Measurements from ENCODE around the gene CITED4. TPM values are rescaled to one million over a fixed set of nuclear protein-coding genes. Genes with fewer than 3 reads are reported as not detected.
"Not testable (repeated sequence)": the region's sequence is repeated elsewhere in the genome, so short reads cannot be mapped to it uniquely, and the experiment has no call there.

The CITED4 gene
- 1.4 TPM for polyA plus RNA-seq (2013, experiment 1 of 2; ENCODE audit: insufficient read length)
- polyA plus RNA-seq (2013, experiment 2 of 2; ENCODE audit: insufficient read length): 1.8 TPM

DNA sequence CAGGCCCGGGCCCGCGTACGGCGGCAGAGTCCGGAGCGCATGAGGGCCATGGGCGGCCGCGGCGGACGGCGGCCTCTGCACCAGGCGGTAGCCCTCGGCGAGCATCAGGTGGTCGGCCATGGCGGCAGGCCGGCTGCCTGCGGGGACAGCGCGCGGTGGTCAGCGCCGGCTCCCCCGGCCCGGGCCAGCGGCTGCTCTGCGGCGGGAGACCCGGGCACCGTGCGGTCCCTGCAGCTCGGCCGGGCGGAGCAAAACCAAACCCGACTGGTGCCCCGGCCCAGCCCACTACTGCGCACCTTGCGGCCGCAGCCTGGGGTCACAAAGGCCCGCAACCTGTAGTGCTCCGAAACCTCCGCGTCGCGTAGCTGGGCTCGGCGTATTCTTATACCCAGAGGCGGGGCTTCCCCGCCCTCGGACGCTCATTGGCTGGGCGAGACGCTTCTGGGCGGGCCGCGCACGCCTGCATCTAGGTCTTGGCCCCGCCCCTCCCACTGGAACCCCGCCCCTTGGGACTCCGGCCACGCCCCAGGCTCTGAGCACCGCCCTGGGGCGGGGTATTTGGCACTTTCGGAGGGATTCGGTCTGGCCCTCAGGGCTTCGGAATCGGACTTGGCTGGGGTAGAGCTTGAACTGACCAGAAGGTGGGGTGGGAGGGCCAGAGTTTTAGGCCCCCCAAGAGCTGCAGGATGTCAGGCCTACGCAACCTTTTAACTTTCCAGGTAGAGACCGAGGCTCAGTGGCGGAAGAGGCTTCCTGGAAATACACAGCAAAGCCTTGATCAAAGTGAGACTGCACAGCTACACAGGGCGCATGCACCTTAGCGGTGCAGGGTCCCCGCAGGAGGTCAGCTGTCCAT is at the start of gene CITED4:
CITED4 (minus strand) TSS at position 356 of the 856 bp plus-strand sequence; CDS start at position 120, 236 bp downstream.
- DNase-seq: peak; percentile 87

GRCh38 chr1:40911105-40911504 is 48.9 kb upstream of the CITED4 start:
- DNase-seq: no peak

- DNase-seq: no peak
Observed at GRCh38 chr1:40909281-40909680, 47.1 kb upstream of the CITED4 start.

DNA sequence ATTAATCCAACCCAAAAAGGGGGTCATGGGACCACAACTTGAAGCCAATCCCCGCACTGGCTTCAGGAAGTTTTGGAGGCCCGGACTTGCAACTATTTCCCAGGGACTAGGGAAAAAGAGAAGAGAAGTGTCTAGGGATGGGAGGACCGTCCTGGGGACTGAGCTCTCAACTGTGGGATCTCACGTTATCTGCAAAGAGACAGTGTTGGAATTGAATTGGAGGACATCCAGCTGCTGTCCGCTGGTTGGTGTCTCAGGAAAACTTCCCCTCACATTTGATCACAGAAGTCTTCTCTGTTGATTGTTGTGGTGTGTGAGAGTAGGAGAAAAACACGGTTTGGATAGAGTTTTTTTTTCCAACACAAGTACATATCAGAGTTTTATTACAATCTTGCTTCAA is 46.2 kb upstream of the CITED4 start:
- DNase-seq: no peak

- no peak for DNase-seq
Observed at GRCh38 chr1:40907899-40908298, 45.7 kb upstream of the CITED4 start.

DNA sequence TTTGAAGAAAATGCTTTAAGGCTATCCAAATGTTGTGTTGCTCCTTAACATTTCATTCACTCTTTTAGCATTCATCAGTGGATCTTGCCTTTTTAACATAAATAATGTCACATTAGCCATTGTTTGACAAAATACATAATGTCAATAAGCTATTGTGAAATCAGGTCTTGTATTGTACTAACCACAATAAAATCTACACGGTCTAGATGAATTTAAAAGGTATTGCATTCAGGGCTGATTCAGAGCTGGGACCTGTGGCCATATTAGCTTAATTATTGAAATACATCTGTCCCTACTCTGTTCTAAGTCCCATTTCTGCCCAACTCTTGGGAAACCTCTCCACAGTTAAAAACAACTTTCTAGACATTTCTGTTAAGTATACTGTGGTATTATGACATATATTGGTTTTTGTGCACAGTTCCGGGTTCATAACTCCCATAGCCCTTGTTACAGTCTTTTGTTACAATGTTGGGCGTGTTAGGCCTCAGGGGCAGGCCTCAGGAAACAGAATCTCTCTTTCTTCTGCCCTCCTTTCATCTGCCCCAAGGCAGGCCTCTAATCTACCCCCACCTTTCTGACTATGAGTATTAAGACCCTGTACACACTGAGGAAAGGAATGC is 44.7 kb upstream of the CITED4 start:
- no peak for DNase-seq

DNA sequence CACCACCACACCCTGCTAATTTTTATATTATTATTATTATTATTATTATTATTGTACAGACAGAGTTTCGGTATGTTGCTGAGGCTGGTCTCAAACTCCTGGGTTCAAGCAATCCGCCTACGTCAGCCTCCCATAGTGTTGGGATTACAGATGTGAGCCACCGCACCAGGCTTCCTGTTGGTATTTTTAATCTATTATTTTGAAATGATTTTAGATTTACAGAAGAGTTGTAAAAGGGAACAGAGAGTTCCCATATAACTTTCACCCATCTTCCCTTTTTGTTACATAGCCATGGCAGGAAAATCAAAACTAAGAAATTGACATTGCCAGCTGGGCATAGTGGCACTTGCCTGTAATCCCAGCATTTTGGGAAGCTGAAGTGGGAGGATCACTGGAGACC is 42.9 kb upstream of the CITED4 start:
- no peak for DNase-seq

GRCh38 chr1:40903106-40903505 is 40.9 kb upstream of the CITED4 start:
- DNase-seq: no peak

DNA sequence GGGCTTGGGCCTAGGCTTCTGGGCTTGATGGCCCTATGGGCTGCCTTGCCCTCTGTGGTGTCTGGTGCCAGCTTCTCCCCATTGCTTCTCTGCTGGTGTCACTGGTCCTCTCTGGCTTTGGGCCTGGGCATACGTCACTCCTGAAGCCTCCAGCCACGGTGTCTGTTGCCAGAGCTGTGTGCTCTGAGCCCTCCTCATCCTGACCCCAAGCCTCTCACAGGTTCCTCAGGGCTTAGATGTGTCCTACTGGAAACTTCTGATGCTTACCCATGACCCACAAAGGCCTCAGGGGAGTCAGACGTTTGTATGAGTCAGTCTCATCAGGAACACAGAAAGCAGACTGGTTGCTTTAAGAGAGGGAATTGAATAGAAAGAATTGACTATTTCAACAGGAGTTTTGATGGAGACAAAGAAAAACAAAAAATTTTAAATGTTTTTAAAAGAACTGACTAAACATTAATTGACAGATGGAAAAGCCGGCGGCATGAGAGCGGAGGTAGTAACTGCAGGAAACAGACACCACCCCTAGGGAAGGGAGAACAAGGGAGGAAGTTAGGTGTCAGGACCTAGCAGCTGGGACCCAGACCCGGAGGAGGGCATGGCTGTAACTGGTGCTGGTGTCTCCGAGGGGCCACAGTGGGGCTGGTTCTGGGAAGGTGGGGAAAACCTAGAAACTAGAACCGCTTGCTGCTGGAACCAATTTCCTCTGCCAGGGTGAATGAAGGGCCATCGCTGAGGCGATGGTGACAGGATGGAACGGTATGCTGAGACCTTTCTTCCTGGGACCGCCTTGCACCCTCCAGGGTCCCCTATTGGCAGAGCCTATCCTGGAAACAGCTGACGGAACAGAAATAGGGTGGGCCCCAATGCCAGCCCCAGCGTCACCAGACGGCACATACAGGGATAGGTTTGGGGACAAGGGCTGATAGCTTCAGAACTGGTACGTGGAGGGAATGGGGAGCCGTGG is 40.0 kb upstream of the CITED4 start:
- peak; percentile 84 for DNase-seq

DNA sequence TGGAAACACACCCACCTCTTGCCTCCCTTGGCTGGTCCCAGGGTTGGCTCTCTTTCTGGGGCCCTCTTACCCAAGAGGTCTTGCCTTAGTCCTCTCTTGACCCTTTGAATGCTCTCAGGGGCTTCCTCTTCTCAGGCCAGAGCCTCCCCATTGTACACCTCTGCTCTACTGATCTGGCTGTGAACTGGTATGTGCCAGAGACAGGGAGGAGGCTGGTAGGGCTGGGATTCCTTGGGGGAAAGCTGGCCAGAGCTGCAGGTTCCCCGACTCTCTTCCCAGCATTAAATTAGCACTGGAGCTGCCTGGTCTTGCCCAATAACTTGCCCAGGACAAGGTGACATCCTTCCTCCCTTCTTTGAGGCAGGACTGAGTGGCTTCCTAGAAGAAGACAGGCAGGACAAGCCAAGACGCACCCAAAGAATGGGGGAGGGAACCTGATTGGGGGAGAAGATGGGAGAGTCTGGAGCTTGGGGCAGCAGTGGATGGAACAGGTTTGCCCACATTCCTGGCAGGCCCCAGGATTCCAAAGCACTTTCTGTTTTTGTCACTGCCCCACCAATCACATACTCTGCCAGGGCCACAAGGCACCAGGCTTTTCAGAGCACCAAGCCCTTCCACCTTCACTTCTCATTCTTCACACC is 37.2 kb upstream of the CITED4 start:
- no peak for DNase-seq

DNA sequence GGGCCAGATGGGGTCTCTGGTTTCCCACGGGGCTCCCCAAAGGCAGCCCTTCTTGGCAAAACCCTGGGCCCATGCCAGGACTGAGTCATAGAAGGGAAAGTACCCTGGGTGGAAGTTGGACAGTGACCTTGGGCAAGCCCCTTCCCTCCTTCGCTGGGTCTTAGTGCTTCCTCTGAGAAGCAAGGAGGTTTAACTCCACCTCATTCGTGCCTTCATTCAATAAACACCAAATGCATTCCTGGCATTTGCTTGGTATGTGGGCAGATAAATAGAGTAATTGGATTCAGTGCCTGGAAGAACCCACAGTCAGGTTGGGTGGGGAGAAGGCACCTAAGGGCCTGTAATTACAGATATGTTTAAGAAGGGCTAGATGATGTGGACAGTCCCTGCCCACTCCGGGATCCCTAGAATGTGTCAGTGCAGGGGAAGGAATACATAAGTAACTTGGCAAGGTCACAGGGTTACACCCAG is 36.3 kb upstream of the CITED4 start:
- DNase-seq: peak; percentile 49

DNA sequence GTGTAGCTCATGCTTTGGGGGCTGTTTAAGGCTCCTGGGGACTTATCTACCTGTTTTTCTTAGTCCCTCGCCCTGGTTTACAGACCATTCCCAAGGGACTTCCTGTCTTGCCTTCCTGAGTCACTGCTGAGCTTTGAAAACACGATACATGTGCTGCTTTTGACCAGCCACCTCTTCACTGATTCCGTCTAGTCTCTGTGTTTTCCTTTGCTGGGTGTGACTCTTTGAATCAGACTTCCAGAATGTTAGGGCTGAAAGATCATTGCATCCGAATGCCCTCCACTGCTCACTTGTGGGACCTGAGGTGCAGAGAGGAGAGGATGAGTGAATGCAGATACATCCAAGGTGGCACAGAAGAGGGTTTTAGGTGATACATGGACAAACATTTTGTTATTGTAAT is 35.4 kb upstream of the CITED4 start:
- DNase-seq: peak; percentile 86

- no peak for DNase-seq
Observed at GRCh38 chr1:40896482-40896881, 34.3 kb upstream of the CITED4 start.

DNA sequence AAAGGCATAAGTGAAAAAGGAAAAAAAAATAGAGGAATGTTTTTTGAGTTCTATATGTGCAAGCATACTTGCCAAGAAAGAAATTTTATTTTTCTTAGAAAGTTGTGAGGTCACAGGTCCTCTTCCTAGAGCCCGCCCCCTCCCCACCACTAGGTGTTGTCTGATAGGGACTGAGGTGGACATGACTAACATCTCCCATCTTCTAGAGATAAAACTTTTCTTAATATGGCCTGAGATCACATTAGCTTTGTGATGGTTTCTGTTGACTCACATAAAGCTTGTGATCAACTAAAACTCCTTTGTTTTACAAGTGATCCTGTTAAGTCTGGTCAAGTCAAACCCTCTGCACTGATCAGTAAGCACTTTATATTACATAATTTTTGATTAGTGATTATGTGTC is 33.4 kb upstream of the CITED4 start:
- DNase-seq: no peak

GRCh38 chr1:40894858-40895257 is 32.7 kb upstream of the CITED4 start:
- not testable (repeated sequence) for DNase-seq

GRCh38 chr1:40894455-40894854 is 32.3 kb upstream of the CITED4 start:
- DNase-seq: no peak

GRCh38 chr1:40893946-40894345 is 31.8 kb upstream of the CITED4 start:
- DNase-seq: no peak

DNA sequence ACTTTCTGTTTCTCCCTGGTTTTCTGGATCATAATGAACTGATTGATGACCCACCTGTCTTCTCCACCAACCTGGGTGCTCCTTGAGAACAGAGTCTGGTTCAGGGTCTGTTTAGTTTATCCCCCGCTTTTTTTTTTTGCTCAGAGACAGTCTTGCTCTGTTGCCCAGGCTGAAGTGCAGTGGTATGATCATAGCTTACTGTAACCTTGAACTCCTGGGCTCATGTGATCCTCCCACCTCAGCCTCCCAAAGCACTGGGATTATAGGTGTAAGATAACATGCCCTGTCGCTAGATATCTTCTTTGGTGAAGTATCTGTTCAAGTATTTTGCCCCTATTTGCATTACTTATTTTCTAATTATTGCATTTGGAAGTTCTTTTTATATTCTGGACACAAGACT is 30.2 kb upstream of the CITED4 start:
- DNase-seq: no peak

GRCh38 chr1:40890771-40891170 is 28.6 kb upstream of the CITED4 start:
- DNase-seq: no peak

- no peak for DNase-seq
Observed at GRCh38 chr1:40887652-40888051, 25.5 kb upstream of the CITED4 start.

- DNase-seq: no peak
Observed at GRCh38 chr1:40887012-40887378, 24.8 kb upstream of the CITED4 start.
